ENCODE data around the gene GSK3B. TPM values are rescaled to one million over a fixed set of nuclear protein-coding genes. Genes with fewer than 3 reads are reported as not detected.
A peak's percentile ranks its signal among the peaks of the same experiment; 100 is the strongest.

The GSK3B gene
- total RNA-seq, 1 donor = 94.1 TPM

GRCh38 chr3:119810018-119810435, 284.2 kb downstream of the GSK3B start:
- peak; percentile 9 for DNase-seq (ENCODE audit: low read depth)
- peak; percentile 27 for TF ChIP-seq CTCF (IDR thresholded peaks at IDR 0.05; ENCODE audit: insufficient read depth, low read depth, low read length)
- peak overlapping the region; percentile 46 for H3K4me3 ChIP-seq (ENCODE audit: low read depth, low read length)

GRCh38 chr3:119809249-119810017, 284.8 kb downstream of the GSK3B start:
- no peak for DNase-seq (ENCODE audit: low read depth)
- no peak for TF ChIP-seq CTCF (IDR thresholded peaks at IDR 0.05; ENCODE audit: insufficient read depth, low read depth, low read length)
- H3K4me3 ChIP-seq (ENCODE audit: low read depth, low read length) = peak overlapping the region; percentile 46

GRCh38 chr3:119808843-119809242, 285.4 kb downstream of the GSK3B start:
- H3K4me3 ChIP-seq (ENCODE audit: low read depth, low read length) = no peak overlapping the region
- TF ChIP-seq CTCF (IDR thresholded peaks at IDR 0.05; ENCODE audit: insufficient read depth, low read depth, low read length) = no peak
- no peak for DNase-seq (ENCODE audit: low read depth)

GRCh38 chr3:119808244-119808643, 286.0 kb downstream of the GSK3B start:
- DNase-seq (ENCODE audit: low read depth) = no peak
- no peak overlapping the region for H3K4me3 ChIP-seq (ENCODE audit: low read depth, low read length)
- TF ChIP-seq CTCF (IDR thresholded peaks at IDR 0.05; ENCODE audit: insufficient read depth, low read depth, low read length) = no peak

- DNase-seq (ENCODE audit: low read depth) = no peak
- TF ChIP-seq CTCF (IDR thresholded peaks at IDR 0.05; ENCODE audit: insufficient read depth, low read depth, low read length) = no peak
- H3K4me3 ChIP-seq (ENCODE audit: low read depth, low read length) = no peak overlapping the region
These were observed 293.4 kb downstream of the GSK3B start for GRCh38 chr3:119800844-119801243.

GRCh38 chr3:119796785-119797184, 297.5 kb downstream of the GSK3B start:
- H3K4me3 ChIP-seq (ENCODE audit: low read depth, low read length) = no peak overlapping the region
- no peak for TF ChIP-seq CTCF (IDR thresholded peaks at IDR 0.05; ENCODE audit: insufficient read depth, low read depth, low read length)

GRCh38 chr3:119796368-119796767, 297.9 kb downstream of the GSK3B start:
- DNase-seq (ENCODE audit: low read depth) = no peak
- no peak for TF ChIP-seq CTCF (IDR thresholded peaks at IDR 0.05; ENCODE audit: insufficient read depth, low read depth, low read length)
- H3K4me3 ChIP-seq (ENCODE audit: low read depth, low read length) = no peak overlapping the region

More at GRCh38 chr3:119796785-119797184, 297.5 kb downstream of the GSK3B start:
- no peak for DNase-seq (ENCODE audit: low read depth)

Measured in fibroblast of villous mesenchyme (primary cell).